Memory B cell (primary cell): ENCODE results near the gene LCK.

Experiments used
- ATAC-seq: fragments of 150-1000 bp; cut with Tn5 transposase; 2 replicates; pipeline ENCODE4 v1.10.0; 2021; ENCODE audit warnings: low read depth, mild to moderate bottlenecking, moderate library complexity
- DNase-seq, 2 donors: peaks; one replicate each; pipeline ENCODE4 v3.0.0; 2022; ENCODE audit warnings: low spot score in 2 of 2
- H3K27ac Mint-ChIP-seq: one replicate; pipeline ENCODE4 v1.8.0; 2022; ENCODE audit warnings: mild to moderate bottlenecking, moderate library complexity, mixed read lengths
- H3K27me3 Mint-ChIP-seq: one replicate; pipeline ENCODE4 v1.8.0; 2022; ENCODE audit warnings: mixed read lengths
- H3K36me3 Mint-ChIP-seq: one replicate; pipeline ENCODE4 v1.8.0; 2022; ENCODE audit warnings: mild to moderate bottlenecking, mixed read lengths
- H3K4me1 Mint-ChIP-seq: one replicate; pipeline ENCODE4 v1.8.0; 2022; ENCODE audit warnings: mixed read lengths
- H3K4me3 Mint-ChIP-seq: one replicate; pipeline ENCODE4 v1.8.0; 2022; ENCODE audit warnings: mild to moderate bottlenecking, moderate library complexity, mixed read lengths
- H3K9me3 Mint-ChIP-seq: one replicate; pipeline ENCODE4 v1.8.0; 2022; ENCODE audit warnings: mixed read lengths

Gene LCK

DNA sequence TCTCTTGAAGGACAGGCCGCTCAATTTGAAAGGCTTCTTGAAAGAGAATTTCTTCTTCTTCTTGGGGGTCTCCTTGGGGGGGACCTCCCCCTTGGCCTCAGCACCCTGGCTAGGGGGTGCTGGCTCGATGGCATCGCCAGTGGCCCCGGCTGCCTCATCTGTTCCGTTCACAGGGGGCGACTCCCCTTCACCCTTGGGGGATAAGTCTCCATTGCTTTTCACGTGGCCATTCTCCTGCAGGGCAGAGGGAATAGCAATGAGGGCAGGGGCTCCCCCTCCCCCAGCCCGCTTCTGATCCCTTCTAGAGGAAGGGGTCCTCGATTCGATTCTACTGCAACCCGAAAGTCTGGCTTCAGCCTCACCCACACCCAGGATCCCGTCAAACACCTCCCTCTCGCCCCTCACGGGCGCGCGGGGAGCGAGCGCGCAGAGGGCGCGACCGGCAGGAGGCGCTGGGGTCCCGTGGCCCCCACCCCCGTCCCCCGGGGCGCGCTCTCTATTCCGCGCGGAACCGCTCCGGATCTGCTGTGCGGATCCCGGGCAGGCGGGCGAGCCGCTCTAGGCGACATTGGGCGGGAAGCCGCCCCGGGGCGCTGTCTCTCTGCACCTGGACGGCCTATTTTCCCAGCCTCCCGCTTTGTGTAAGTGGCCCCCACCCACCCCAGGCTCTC is 83.9 kb downstream of the LCK start:
- peaks cover 18% of the 10 kb centered on the region for H3K36me3 Mint-ChIP-seq
- ATAC-seq: peak; percentile 43

DNA sequence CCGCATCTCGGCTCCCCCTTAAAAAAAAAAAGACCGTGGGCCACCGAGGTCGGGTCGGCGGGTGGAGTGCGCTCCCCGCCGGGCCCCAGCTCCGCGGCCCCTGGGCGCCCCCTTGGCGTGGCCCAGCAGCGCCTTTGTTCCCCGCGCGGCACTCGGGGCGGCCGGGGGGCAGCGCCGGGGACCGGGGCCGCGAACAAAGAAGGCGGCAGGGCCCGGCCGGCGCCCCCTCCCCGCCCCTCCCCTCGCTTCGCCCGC is 84.4 kb downstream of the LCK start:
- Mint-ChIP-seq H3K9me3 (no peaks in the 10 kb centered on the region), H3K4me3 (peak overlapping the region; percentile 85), H3K27me3 (no peaks in the 10 kb centered on the region), H3K27ac (no peak overlapping the region), H3K4me1 (peaks cover 38% of the 10 kb centered on the region), H3K36me3 (peaks cover 16% of the 10 kb centered on the region)
- ATAC-seq: peak; percentile 4
- no peak for DNase-seq

More for the DNA sequence above, 83.9 kb downstream of the LCK start:
- H3K9me3 Mint-ChIP-seq: no peaks in the 10 kb centered on the region
- H3K27me3 Mint-ChIP-seq: no peaks in the 10 kb centered on the region
- H3K4me3 Mint-ChIP-seq: peak overlapping the region; percentile 85
- DNase-seq: peak; percentile 68 to 71
- peak overlapping the region; percentile 79 for H3K27ac Mint-ChIP-seq
- H3K4me1 Mint-ChIP-seq: peaks cover 38% of the 10 kb centered on the region
